GM18867 (cell line): ENCODE results near the gene MAP4K4.

Experiments
- ATAC-seq: cut with Tn5 transposase; IDR thresholded peaks from one replicate; pipeline ENCODE4 v1.9.1; 2021; ENCODE audit warnings: mild to moderate bottlenecking, moderate library complexity; ENCODE audit not compliant: unreplicated experiment

Gene MAP4K4

GRCh38 chr2:101720732-101721131 lies 23.2 kb downstream of the MAP4K4 start:
- no peak for ATAC-seq

- no peak for ATAC-seq
These were observed 25.4 kb downstream of the MAP4K4 start for GRCh38 chr2:101722864-101723263.

GRCh38 chr2:101723371-101724124 lies 26.0 kb downstream of the MAP4K4 start:
- ATAC-seq: no peak

- ATAC-seq: no peak
These were observed 26.6 kb downstream of the MAP4K4 start for GRCh38 chr2:101724125-101724474.

GRCh38 chr2:101725038-101725437 lies 27.5 kb downstream of the MAP4K4 start:
- ATAC-seq: no peak

- ATAC-seq: no peak
These were observed 28.1 kb downstream of the MAP4K4 start for GRCh38 chr2:101725515-101726192.

GRCh38 chr2:101728865-101729264 lies 31.4 kb downstream of the MAP4K4 start:
- ATAC-seq: no peak

- ATAC-seq: no peak
These were observed 32.1 kb downstream of the MAP4K4 start for GRCh38 chr2:101729521-101730190.

GRCh38 chr2:101731221-101732054 lies 33.9 kb downstream of the MAP4K4 start:
- ATAC-seq: no peak

GRCh38 chr2:101732199-101732598 lies 34.7 kb downstream of the MAP4K4 start:
- no peak for ATAC-seq

GRCh38 chr2:101732773-101733256 lies 35.3 kb downstream of the MAP4K4 start:
- no peak for ATAC-seq

GRCh38 chr2:101733257-101733993 lies 35.9 kb downstream of the MAP4K4 start:
- ATAC-seq: no peak

GRCh38 chr2:101734505-101735165 lies 37.1 kb downstream of the MAP4K4 start:
- no peak for ATAC-seq

- no peak for ATAC-seq
These were observed 37.6 kb downstream of the MAP4K4 start for GRCh38 chr2:101735166-101735533.

GRCh38 chr2:101736233-101736632 lies 38.7 kb downstream of the MAP4K4 start:
- ATAC-seq: no peak

GRCh38 chr2:101736861-101737291 lies 39.4 kb downstream of the MAP4K4 start:
- ATAC-seq: no peak

- ATAC-seq: no peak
These were observed 40.2 kb downstream of the MAP4K4 start for GRCh38 chr2:101737478-101738255.

- ATAC-seq: no peak
These were observed 41.1 kb downstream of the MAP4K4 start for GRCh38 chr2:101738649-101739048.

GRCh38 chr2:101740555-101740964 lies 43.1 kb downstream of the MAP4K4 start:
- ATAC-seq: no peak
